HG03558 (cell line): ENCODE results near the gene CAND2.
"Not testable (repeated sequence)": the region's sequence is repeated elsewhere in the genome, so short reads cannot be mapped to it uniquely, and the experiment has no call there.

Experiments used
- ATAC-seq: cut with Tn5 transposase; IDR thresholded peaks from one replicate; pipeline ENCODE4 v1.9.1; 2021; ENCODE audit warnings: moderate number of reproducible peaks; ENCODE audit not compliant: unreplicated experiment; ENCODE audit errors: extremely low read depth

CAND2 gene

DNA sequence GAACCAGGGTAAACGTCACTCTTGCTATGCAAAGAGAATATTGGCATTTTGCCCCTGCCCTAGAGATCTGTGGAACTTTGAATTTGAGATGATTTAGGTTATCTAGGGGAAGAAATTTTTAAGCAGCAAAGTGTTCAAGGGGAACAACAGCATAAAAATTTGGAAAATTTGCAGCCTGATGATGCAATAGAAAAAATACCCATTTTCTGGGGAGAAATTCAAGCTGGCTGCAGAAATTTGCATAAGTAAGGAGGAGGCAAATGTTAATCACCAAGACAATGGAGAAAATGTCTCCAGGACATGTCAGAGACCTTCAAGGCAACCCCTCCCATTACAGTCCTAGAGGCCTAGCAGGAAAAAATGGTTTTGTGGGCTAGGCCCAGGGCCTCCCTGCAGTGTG lies 49.3 kb downstream of the CAND2 start:
- no peak for ATAC-seq

DNA sequence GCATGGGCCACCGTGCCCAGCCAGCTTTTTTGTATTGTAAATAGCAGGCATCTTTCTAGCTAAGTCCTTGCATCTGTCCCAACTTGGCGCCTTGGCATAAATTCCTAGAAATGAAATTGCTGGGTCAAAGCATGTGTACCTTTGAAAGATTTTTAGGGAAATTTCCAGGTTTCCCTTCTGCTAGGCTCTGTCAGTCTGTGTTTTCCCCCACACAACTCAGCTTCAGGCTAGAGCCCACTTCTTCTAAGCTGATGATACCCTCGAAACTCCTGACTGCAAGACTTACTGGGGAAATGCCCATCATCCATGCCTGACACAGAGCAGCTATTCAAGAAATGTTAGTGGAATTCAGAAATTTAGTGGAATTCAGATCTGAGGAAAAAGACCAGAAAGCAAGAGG lies 55.7 kb downstream of the CAND2 start:
- no peak for ATAC-seq

DNA sequence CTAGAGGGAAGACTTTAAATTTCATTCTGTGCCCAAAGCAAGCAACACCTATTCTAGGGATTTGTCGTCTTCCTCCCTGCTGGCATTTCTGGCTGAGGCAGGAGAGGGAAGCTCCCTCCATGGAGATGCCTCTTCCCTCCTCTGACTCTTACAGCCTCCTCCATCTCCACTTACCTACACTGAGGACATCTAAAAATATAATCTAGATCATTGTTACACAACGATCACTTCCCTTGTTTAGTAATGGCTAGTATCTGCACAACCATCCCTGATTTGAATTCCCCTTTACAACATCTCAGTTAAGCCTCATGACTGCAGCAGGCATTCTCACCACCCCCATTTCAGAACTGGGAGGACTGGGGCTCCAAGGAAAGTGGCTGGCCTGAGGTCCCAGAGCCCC lies 57.4 kb downstream of the CAND2 start:
- not testable (repeated sequence) for ATAC-seq

- no peak for ATAC-seq
These were observed 58.1 kb downstream of the CAND2 start for GRCh38 chr3:12854565-12854964.

DNA sequence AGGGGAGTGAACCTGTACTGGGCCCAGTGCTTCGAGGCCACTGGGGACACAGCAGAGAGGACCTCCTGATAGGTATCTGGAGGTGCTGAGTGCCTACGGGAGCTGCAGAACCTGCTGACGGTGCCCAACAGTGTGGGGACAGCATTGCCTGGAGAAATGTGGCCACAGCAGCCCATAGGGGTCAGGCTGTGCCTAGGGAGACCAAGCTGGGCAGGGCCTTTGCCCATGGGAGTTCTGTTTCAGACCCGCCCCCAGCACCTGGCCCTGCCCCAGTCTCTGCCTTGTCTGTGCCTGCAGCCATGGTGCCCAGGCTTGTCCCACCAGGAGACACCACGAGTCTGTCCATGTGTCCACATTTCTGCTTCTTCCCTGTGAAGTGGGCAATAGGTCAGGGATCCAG lies 60.1 kb downstream of the CAND2 start:
- no peak for ATAC-seq

DNA sequence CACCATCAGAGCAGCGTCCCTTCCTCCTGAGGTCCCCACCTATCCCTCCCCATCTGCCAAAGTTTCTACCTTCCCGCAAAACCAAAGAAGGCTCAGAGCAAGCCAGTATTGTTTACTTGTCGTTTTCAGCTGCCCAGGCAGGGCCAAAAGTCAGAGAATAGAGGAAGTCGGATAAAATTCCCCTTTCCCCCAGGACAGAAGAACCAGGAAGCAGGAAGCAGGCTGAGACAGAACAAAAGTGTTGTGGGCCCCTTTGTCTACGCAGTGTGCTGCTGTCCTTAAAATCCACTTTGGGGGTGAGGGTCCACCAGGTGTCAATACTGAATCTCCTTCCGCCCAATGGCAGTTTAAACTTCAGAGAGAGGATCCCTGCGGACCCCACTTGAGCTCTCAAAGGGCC lies 63.4 kb downstream of the CAND2 start:
- ATAC-seq = no peak

GRCh38 chr3:12861611-12862010 lies 65.1 kb downstream of the CAND2 start:
- no peak for ATAC-seq

DNA sequence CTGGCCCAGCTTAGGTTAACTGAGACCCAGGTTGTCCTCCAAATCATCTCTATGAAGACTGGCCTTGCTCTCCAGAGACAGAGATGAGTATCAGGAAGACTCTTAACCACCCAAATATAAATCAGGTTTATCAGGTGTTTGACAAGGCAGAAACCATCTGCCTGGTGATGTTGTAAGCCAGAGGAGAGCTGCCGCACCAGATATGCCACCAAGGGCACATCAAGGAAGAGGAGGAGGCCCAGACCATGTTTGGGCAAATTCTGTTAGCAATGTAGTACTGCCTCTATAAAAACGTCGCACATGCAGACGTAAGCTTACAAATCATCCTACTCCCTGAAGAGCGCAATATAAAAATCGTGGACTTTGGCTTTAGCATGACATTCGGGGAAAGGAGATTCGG lies 65.9 kb downstream of the CAND2 start:
- ATAC-seq = no peak

- no peak for ATAC-seq
These were observed 68.8 kb downstream of the CAND2 start for GRCh38 chr3:12865271-12865670.

DNA sequence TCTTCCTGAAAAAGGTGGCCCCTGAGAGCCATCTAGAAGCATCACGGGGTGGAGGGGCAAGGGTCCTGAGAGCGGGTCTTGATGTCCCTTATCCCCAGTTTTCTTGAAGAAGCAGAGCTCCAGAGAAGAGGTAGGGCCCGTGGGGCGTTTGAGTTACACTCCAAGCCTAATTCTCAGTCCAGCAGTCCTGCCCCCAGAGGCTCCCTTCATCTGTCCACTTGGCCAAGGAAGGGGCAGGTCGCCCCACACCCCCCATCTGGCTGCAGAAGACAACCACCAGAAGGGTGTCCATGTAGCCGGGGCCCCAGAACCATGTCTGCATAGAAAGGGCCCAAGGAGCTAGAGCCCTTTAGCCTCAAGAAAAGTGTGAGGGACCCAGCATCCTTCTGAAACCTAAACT lies 70.4 kb downstream of the CAND2 start:
- no peak for ATAC-seq

DNA sequence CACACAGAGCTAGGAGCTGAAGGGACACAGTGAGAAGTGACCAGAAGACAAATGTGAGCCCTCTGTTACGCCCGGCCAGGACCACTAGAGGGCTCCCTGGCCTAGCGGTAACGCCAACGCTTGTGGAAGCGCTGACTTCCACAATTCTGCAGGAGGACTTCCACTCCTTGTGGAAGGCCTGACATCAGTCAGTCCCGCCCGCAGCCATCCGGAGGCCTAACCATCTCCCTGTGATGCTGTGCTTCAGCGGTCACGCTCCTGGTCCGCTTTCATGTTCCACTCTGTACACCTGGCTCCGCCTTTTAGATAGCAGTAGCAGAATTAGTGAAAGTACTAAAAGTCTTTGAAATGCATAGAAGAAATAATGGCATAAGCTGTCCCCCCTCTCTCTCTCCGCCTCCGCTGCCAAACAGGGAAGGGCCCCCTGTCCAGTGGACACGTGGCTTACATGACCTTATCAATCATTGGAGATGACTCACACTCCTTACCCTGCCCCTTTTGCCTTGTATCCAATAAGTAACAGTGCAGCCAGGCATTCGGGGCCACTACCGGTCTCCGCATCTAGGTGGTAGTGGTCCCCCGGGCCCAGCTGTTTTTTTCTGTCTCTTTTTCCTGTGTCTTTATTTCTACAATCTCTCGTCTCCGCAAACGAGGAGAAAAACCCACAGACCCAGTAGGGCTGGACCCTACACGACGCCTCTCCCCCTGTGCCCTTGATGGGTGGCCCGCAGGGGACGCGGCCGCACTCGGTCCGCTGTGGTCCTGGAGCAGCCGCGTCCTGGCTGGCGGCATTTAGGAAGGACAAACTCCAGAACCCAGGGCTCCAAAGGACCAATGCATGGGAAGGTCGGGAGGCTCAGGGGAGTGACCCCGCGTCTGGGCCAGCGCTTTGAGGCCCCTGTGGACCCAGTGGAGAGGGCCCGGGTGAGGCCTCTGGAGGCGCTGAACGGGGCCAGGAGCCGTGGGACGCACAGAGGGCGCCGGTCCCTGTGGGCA lies 71.9 kb downstream of the CAND2 start:
- ATAC-seq = no peak

GRCh38 chr3:12869035-12869621 lies 72.6 kb downstream of the CAND2 start:
- ATAC-seq = no peak

- no peak for ATAC-seq
These were observed 74.5 kb downstream of the CAND2 start for GRCh38 chr3:12870942-12871341.

GRCh38 chr3:12871404-12871983 lies 75.0 kb downstream of the CAND2 start:
- ATAC-seq = no peak

- no peak for ATAC-seq
These were observed 79.7 kb downstream of the CAND2 start for GRCh38 chr3:12875857-12876836.

DNA sequence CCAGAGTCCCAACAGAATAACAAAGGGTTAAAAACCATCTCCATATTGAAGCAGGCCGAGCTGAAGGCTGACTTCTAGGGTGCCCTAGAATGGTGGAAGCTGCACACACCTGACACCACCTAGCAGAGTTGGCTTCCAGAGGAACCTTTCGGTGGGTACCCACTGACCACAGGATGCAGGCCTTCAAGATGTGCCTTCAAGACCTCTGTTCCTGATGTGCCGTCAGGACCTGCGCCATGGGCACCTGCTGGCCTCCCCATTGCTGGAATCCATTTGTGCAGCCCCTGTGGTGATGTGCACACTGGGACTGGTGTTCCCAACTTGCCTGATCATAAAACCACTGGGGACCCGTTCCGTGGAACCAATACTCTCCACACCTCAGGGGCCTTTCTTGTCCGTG lies 80.6 kb downstream of the CAND2 start:
- no peak for ATAC-seq

DNA sequence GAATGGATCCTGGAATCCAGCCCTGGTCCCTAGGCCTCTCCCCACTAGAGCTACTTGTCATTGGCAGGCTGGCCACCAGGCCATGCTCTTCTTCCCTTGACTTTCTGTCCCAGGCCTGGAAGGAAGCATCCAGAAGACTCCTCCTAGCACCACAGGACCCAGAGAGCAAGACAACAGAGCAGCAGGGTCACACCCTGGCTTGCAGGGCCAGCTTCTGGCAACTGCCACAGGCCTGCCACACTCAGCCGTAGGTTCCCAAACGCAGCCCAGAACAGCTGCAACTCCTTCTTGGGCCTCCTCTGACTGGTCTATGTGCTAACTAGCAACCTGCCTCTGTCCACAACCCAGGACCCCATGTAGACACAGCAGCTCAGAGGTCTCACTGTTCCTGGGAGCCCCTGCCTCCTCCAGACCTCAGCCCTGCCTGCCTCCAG lies 81.7 kb downstream of the CAND2 start:
- no peak for ATAC-seq

- not testable (repeated sequence) for ATAC-seq
These were observed 82.3 kb downstream of the CAND2 start for GRCh38 chr3:12878758-12879157.

GRCh38 chr3:12879191-12879815 lies 82.8 kb downstream of the CAND2 start:
- ATAC-seq = no peak

DNA sequence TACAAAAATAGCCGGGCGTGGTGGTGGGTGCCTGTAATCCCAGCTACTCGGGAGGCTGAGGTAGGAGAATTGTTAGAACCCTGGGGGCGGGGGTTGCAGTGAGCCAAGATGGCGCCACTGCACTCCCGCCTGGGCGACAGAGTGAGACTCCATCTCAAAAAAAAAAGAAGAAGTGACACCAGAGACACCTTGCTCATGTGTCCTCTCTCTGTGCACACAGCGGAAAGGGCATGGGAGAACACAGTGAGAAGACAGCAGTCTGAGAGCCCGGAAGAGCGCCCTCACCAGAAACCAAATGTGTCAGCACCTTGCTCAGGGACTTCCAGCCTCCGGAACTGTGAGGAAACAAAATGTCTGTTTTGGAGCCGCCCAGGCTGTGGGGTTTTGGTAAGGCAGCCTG lies 85.4 kb downstream of the CAND2 start:
- ATAC-seq = not testable (repeated sequence)
